K562 (cell line): ENCODE data around the gene FANCC.

Source experiments
- ATF2 ChIP-seq: sonication (generic); formaldehyde crosslinking; IDR thresholded peaks from 2 replicates; pipeline ENCODE4 v1.8.1; 2022; ENCODE audit warnings: missing genetic modification reagents
- CEBPB ChIP-seq: fragments of 450-650 bp; IDR thresholded peaks from 2 replicates; pipeline ENCODE4 v1.6.1; 2016; ENCODE audit warnings: missing genetic modification characterization, missing compliant biosample characterization
- CTCF ChIP-seq, 3 experiments: IDR thresholded peaks in 2 of 3; conservative IDR thresholded peaks in 1 of 3; 2 replicates each; pipeline ENCODE4 v1.5.1; 2011 to 2012; ENCODE audit warnings: low read length in 3 of 3, mild to moderate bottlenecking in 3 of 3, control low read depth in 2 of 3, improper control_type of control experiment in 1 of 3, inconsistent platforms in 1 of 3, low read depth in 1 of 3, mixed read lengths in 1 of 3, moderate library complexity in 1 of 3; ENCODE audit not compliant: insufficient read depth in 2 of 3
- EZH2 ChIP-seq: IDR thresholded peaks from 2 replicates; pipeline ENCODE4 v1.6.1; 2012; ENCODE audit warnings: low read depth, mild to moderate bottlenecking, inconsistent platforms, low read length, borderline replicate concordance
- MAFF ChIP-seq: IDR thresholded peaks from 2 replicates; pipeline ENCODE4 v1.6.1; 2012; ENCODE audit warnings: low read length, improper control_type of control experiment
- MYC ChIP-seq, 2 experiments: fragments of 250-450 bp in 1 of 2; sonication (Bioruptor Pico) in 1 of 2; IDR thresholded peaks; 2 replicates each; pipeline versions ENCODE4 v1.5.1 to v1.6.1; 2012 to 2021; ENCODE audit warnings: low read depth in 2 of 2, borderline replicate concordance in 1 of 2, improper control_type of control experiment in 1 of 2, low read length in 1 of 2, mild to moderate bottlenecking in 1 of 2, moderate library complexity in 1 of 2
- POLR2A ChIP-seq: fragments of 450-650 bp; conservative IDR thresholded peaks from 2 replicates; pipeline ENCODE4 v1.6.1; 2016
- POLR2AphosphoS5 ChIP-seq: IDR thresholded peaks from 2 replicates; pipeline ENCODE4 v1.6.1; 2011; ENCODE audit warnings: mild to moderate bottlenecking, low read depth, low read length, moderate library complexity; ENCODE audit not compliant: control insufficient read depth, insufficient read depth
- ZKSCAN8 ChIP-seq: fragments of 200-800 bp; sonication (Bioruptor generic); IDR thresholded peaks from 2 replicates; pipeline ENCODE4 v1.6.1; 2016; ENCODE audit warnings: missing genetic modification characterization, missing compliant biosample characterization
- ZNF766 ChIP-seq: fragments of 200-800 bp; sonication (Bioruptor generic); conservative IDR thresholded peaks from 2 replicates; pipeline ENCODE4 v1.6.1; 2016; ENCODE audit warnings: missing genetic modification characterization, missing compliant biosample characterization

GRCh38 chr9:95112436-95113280, 204.9 kb downstream of the FANCC start:
- no peak for TF ChIP-seq CTCF (IDR thresholded peaks at IDR 0.05 in 2 of 3, conservative IDR thresholded peaks at IDR 0.05 in 1 of 3; ENCODE audit: insufficient read depth in 2 of 3, low read depth in 1 of 3, low read length in 3 of 3)
- TF ChIP-seq POLR2A = no peak
- no peak for TF ChIP-seq MAFF
- no peak for TF ChIP-seq ZNF766
- no peak for TF ChIP-seq MYC (IDR thresholded peaks at IDR 0.05; ENCODE audit: low read depth, low read length)
- TF ChIP-seq MYC (CRISPR knock-in tag; IDR thresholded peaks at IDR 0.05; ENCODE audit: borderline replicate concordance, low read depth) = no peak
- TF ChIP-seq EZH2 = no peak
- no peak for TF ChIP-seq POLR2AphosphoS5
- no peak for TF ChIP-seq ATF2 (CRISPR knock-in tag)
- no peak for TF ChIP-seq ZKSCAN8 (CRISPR knock-in tag)
- TF ChIP-seq CEBPB (tag) = no peak
